K562 (cell line): ENCODE results near the gene CGREF1. TPM values are rescaled to one million over a fixed set of nuclear protein-coding genes. Genes with fewer than 3 reads are reported as not detected.

Experiments
- ATAC-seq: fragments of 200-7000 bp; cut with Tn5 transposase; 3 replicates; pipeline ENCODE4 v1.9.1; 2020; ENCODE audit warnings: moderate library complexity
- BruUV-seq: library from RNA; stranded (reverse); fragments of 400-500 nt; replicated peaks from 2 replicates; lab custom pipeline; 2021; lab: Mats Ljungman, UMichigan
- CTCF ChIA-PET: fragments of 300-600 bp; formaldehyde crosslinking; extraction: SDS; loops from one replicate; lab custom pipeline; 2021; ENCODE audit warnings: low intra/inter-chr PET ratio; lab: Yijun Ruan, JAX
- POLR2A ChIA-PET: fragments of 300-600, 350-650 bp; sonication (Branson Sonifier 250); formaldehyde crosslinking; extraction: SDS; loops from one replicate; lab custom pipeline; 2021; ENCODE audit warnings: antibody characterized with exemption, inconsistent platforms; lab: Yijun Ruan, JAX
- DNase-seq, 4 experiments: peaks; one replicate each; pipeline versions ENCODE4 v3.0.0 to v3.0.0-alpha.2; 2011 to 2018; ENCODE audit warnings: low spot score in 3 of 4, mixed read lengths in 3 of 4; ENCODE audit errors: extremely low read depth in 1 of 4
- FAIRE-seq: peaks from 2 replicates; lab custom pipeline; 2011; peaks lifted over from hg19 to GRCh38; lab: Jason Lieb, UNC
- H2AFZ ChIP-seq: 2 replicates; pipeline ENCODE4 v1.6.0; 2011; ENCODE audit warnings: low read depth, low read length, control low read depth, inconsistent platforms
- H3K27ac ChIP-seq: fragments of 200-600 bp; 3 replicates; pipeline ENCODE4 v1.8.0; 2011; ENCODE audit warnings: low read depth, mild to moderate bottlenecking, control low read depth, inconsistent platforms, low read length, moderate library complexity, mixed read lengths; ENCODE audit errors: extremely low read depth
- H3K27me3 ChIP-seq, 2 experiments: fragments of 300-600 bp in 1 of 2; 2 replicates in 1 of 2; 3 replicates in 1 of 2; pipeline versions ENCODE4 v1.6.0 to v1.8.0; 2011; ENCODE audit warnings: inconsistent platforms in 2 of 2, low read length in 2 of 2, mild to moderate bottlenecking in 1 of 2, mixed read lengths in 1 of 2, moderate library complexity in 1 of 2; ENCODE audit not compliant: control insufficient read depth in 2 of 2, insufficient read depth in 2 of 2
- H3K36me3 ChIP-seq: fragments of 300-600 bp; 3 replicates; pipeline ENCODE4 v1.8.0; 2011; ENCODE audit warnings: mild to moderate bottlenecking, low read length, inconsistent platforms; ENCODE audit not compliant: control insufficient read depth, insufficient read depth
- H3K4me1 ChIP-seq, 2 experiments: fragments of 200-600 bp in 1 of 2; replicated peaks in 1 of 2; 2 replicates in 1 of 2; 3 replicates in 1 of 2; pipeline versions ENCODE4 v1.5.1 to v1.8.0; 2011; ENCODE audit warnings: inconsistent platforms in 2 of 2, low read length in 2 of 2, mild to moderate bottlenecking in 1 of 2, mixed read lengths in 1 of 2, moderate library complexity in 1 of 2; ENCODE audit not compliant: control insufficient read depth in 2 of 2, insufficient read depth in 2 of 2
- H3K4me2 ChIP-seq: 2 replicates; pipeline ENCODE4 v1.6.1; 2011; ENCODE audit warnings: low read length, control low read depth, inconsistent platforms, mixed read lengths; ENCODE audit not compliant: insufficient read depth
- H3K4me3 ChIP-seq: fragments of 200-600 bp; sonication (generic), shearing (Covaris generic); 2 replicates; pipeline ENCODE4 v1.5.1; 2016; ENCODE audit warnings: control low read depth, inconsistent platforms
- H3K79me2 ChIP-seq: fragments of 200-600 bp; 3 replicates; pipeline ENCODE4 v1.8.0; 2011; ENCODE audit warnings: low read length, inconsistent platforms; ENCODE audit not compliant: control insufficient read depth, insufficient read depth
- H3K9ac ChIP-seq, 2 experiments: 2 replicates each; pipeline versions ENCODE4 v1.6.0 to v1.6.1; 2011; ENCODE audit warnings: low read depth in 2 of 2, low read length in 2 of 2, control low read depth in 1 of 2, inconsistent platforms in 1 of 2, mild to moderate bottlenecking in 1 of 2, mixed read lengths in 1 of 2; ENCODE audit not compliant: insufficient read depth in 1 of 2
- H3K9me1 ChIP-seq: one replicate; pipeline ENCODE4 v1.6.0; 2011; ENCODE audit warnings: inconsistent platforms, mild to moderate bottlenecking, low read length, moderate library complexity; ENCODE audit not compliant: control insufficient read depth, insufficient read depth
- H3K9me3 ChIP-seq: replicated peaks from 2 replicates; pipeline ENCODE4 v1.5.1; 2011; ENCODE audit warnings: low read depth, low read length, inconsistent platforms; ENCODE audit not compliant: control insufficient read depth, insufficient read depth
- H4K20me1 ChIP-seq: replicated peaks from 2 replicates; pipeline ENCODE4 v1.6.1; 2011; ENCODE audit warnings: low read length, inconsistent platforms, mixed read lengths; ENCODE audit not compliant: control insufficient read depth, insufficient read depth
- FOSL1 ChIP-seq: fragments of 200-800 bp; sonication (Bioruptor generic); conservative IDR thresholded peaks from 2 replicates; pipeline ENCODE4 v1.6.1; 2016; ENCODE audit warnings: missing genetic modification characterization, missing compliant biosample characterization
- FOXK1 ChIP-seq: sonication (generic); formaldehyde crosslinking; IDR thresholded peaks from 2 replicates; pipeline ENCODE4 v1.8.0; 2022; ENCODE audit warnings: missing genetic modification reagents, mild to moderate bottlenecking, borderline replicate concordance
- KDM5B ChIP-seq: fragments of 200-600 bp; sonication (generic); IDR thresholded peaks from 2 replicates; pipeline ENCODE4 v1.6.1; 2012; ENCODE audit warnings: low read depth, mild to moderate bottlenecking, moderate library complexity, low read length, control low read depth, inconsistent platforms; ENCODE audit not compliant: insufficient replicate concordance
- L3MBTL2 ChIP-seq: fragments of 450-650 bp; IDR thresholded peaks from 2 replicates; pipeline ENCODE4 v1.6.1; 2016; ENCODE audit warnings: mild to moderate bottlenecking, moderate library complexity
- MCM5 ChIP-seq: fragments of 450-650 bp; IDR thresholded peaks from 2 replicates; pipeline ENCODE4 v1.6.1; 2016; ENCODE audit warnings: low read depth
- MEIS2 ChIP-seq: fragments of 450-650 bp; IDR thresholded peaks from 2 replicates; pipeline ENCODE4 v1.6.1; 2014; ENCODE audit warnings: mild to moderate bottlenecking; ENCODE audit not compliant: partially characterized antibody
- POLR2AphosphoS5 ChIP-seq: IDR thresholded peaks from 2 replicates; pipeline ENCODE4 v1.6.1; 2011; ENCODE audit warnings: mild to moderate bottlenecking, low read depth, low read length, moderate library complexity; ENCODE audit not compliant: control insufficient read depth, insufficient read depth
- ZFP30 ChIP-seq: fragments of 250-450 bp; sonication (Bioruptor Pico); IDR thresholded peaks from 2 replicates; pipeline ENCODE4 v1.8.0; 2022; ENCODE audit warnings: moderate library complexity, mild to moderate bottlenecking, inconsistent platforms, borderline replicate concordance
- ZNF121 ChIP-seq: sonication (generic); formaldehyde crosslinking; conservative IDR thresholded peaks from 2 replicates; pipeline ENCODE4 v1.8.0; 2022; ENCODE audit warnings: missing genetic modification reagents
- WGBS: fragments of 100-300 bp; shearing (Covaris generic); methylation state at CpG from one replicate; pipeline ENCODE4 v1.1.6; 2016; ENCODE audit warnings: low coverage, mixed read lengths; ENCODE audit not compliant: insufficient coverage; ENCODE audit errors: missing lambda C conversion rate; 5-methylcytosine and 5-hydroxymethylcytosine counted together
- in situ Hi-C: fragments of 300-500 bp; cut with MboI; formaldehyde crosslinking; loops from 4 replicates; pipeline ENCODE4 v1.15.0; 2018; ENCODE audit warnings: inconsistent platforms, mixed read lengths
- intact Hi-C: fragments of 100-400 bp; cut with micrococcal nuclease; formaldehyde crosslinking; loops from 2 replicates; pipeline ENCODE4 v1.14.2; 2022
- polyA plus RNA-seq, 8 experiments: library from polyadenylated mRNA; depleted of rRNA in 4 of 8; stranded (reverse) in 5 of 8; unstranded in 3 of 8; fragments of >200 nt; fragmentation: Nextera tagmentation in 2 of 8; fragmentation: Illumina TruSeq in 1 of 8; extraction: Ambion mirVana in 2 of 8; extraction: Trizol in 1 of 8; gene quantifications; 2 replicates each; pipeline versions ENCODE4 v1.2.1 to v1.2.3, GENCODE V29; 2011 to 2014; ENCODE audit warnings: inconsistent platforms in 1 of 8, missing spikeins in 1 of 8
- total RNA-seq, 7 experiments: library from RNA; depleted of rRNA in 6 of 7; stranded (reverse); fragments of >200 nt in 6 of 7; fragmentation: Illumina TruSeq in 2 of 7; extraction: Trizol in 2 of 7; gene quantifications; 2 replicates each; pipeline versions ENCODE4 v1.2.1 to v1.2.3, GENCODE V29; 2011 to 2021; ENCODE audit warnings: low replicate concordance in 1 of 7
- TF ChIP-seq, protein P1 (sequence below): fragments of 450-650 bp; conservative IDR thresholded peaks from 2 replicates; pipeline ENCODE4 v1.6.1; 2016; ENCODE audit warnings: missing genetic modification characterization, low read depth, mild to moderate bottlenecking, control low read depth, missing compliant biosample characterization
- TF ChIP-seq, protein P2 (sequence below), 2 experiments: IDR thresholded peaks in 1 of 2; conservative IDR thresholded peaks in 1 of 2; 2 replicates each; pipeline ENCODE4 v1.6.1; 2016; ENCODE audit warnings: low read depth in 2 of 2, mild to moderate bottlenecking in 1 of 2, missing compliant biosample characterization in 1 of 2, missing genetic modification characterization in 1 of 2, moderate library complexity in 1 of 2
- TF ChIP-seq, protein P3 (sequence below): fragments of 450-650 bp; IDR thresholded peaks from 2 replicates; pipeline ENCODE4 v1.6.1; 2016

Gene CGREF1
- total and polyA plus RNA-seq, 9 of the 15 experiments (the other 6 are each of a cell fraction or from before 2014, with no cell fraction given), result 0.07 to 0.50 (median 0.37) TPM

DNA sequence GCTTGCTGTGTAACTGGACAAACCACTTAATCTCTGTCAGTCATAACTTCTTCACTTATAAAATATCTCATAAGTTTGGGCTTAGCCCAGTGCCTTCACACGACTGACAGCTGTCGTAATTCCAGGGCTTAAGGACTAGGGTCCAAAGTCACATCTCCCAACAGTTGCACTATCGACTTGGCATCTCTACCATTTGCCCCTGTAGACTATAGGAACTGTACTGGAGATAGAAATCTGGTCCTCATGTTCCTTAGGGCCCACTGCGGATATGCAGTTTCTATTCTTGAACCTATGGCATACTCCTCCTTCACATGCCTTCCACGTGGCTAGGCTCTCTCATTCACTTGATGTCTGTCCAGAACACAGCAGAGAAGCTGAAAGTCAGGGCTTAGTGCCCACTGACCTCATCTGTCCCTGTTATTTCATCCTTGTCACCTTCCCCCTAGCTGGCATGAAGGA lies 7.4 kb upstream of the CGREF1 start:
- Histone ChIP-seq H3K4me2 (no peak overlapping the region), H4K20me1 (no peaks in the 10 kb centered on the region; the same call in 1 of the 2 replicates), H3K9ac (no peak overlapping the region; a peak in 1 of 4 replicates), H3K27me3 (peaks cover 2 to 7% of the 10 kb centered on the region in 2 experiments; a peak in 3 of 5 replicates), H3K36me3 (peaks cover 20% of the 10 kb centered on the region; the same call in 2 of the 3 replicates), H2AFZ (no peak overlapping the region), H3K4me1 (peaks cover 10 to 16% of the 10 kb centered on the region in 2 experiments; a peak in 4 of 5 replicates), H3K9me3 (no peaks in the 10 kb centered on the region), H3K27ac (no peak overlapping the region), H3K79me2 (no peaks in the 10 kb centered on the region), H3K9me1 (peaks cover 2% of the 10 kb centered on the region), H3K4me3 (no peak overlapping the region)
- WGBS, result 21% methylated on average over 5 of the region's 5 CpGs
- BruUV-seq, result no TSS peak
- ATAC-seq (no peak), DNase-seq (no peak), FAIRE-seq (no peak)
- in situ Hi-C loops, result no loop called here
- CTCF ChIA-PET, result no interaction called here
- peak; percentile 26 for TF ChIP-seq KDM5B
- 0 out of 2 replicates have a peak, but pooled peaks have one; percentile 22 for TF ChIP-seq L3MBTL2
- TF ChIP-seq, protein P1, sequence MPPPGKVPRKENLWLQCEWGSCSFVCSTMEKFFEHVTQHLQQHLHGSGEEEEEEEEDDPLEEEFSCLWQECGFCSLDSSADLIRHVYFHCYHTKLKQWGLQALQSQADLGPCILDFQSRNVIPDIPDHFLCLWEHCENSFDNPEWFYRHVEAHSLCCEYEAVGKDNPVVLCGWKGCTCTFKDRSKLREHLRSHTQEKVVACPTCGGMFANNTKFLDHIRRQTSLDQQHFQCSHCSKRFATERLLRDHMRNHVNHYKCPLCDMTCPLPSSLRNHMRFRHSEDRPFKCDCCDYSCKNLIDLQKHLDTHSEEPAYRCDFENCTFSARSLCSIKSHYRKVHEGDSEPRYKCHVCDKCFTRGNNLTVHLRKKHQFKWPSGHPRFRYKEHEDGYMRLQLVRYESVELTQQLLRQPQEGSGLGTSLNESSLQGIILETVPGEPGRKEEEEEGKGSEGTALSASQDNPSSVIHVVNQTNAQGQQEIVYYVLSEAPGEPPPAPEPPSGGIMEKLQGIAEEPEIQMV (tag), result no peak
- no peak for TF ChIP-seq FOSL1 (tag)
- peak; percentile 29 for TF ChIP-seq MEIS2
- no peak for TF ChIP-seq POLR2AphosphoS5
- TF ChIP-seq ZFP30, result no peak
- no peak for TF ChIP-seq MCM5
- TF ChIP-seq, protein P2, sequence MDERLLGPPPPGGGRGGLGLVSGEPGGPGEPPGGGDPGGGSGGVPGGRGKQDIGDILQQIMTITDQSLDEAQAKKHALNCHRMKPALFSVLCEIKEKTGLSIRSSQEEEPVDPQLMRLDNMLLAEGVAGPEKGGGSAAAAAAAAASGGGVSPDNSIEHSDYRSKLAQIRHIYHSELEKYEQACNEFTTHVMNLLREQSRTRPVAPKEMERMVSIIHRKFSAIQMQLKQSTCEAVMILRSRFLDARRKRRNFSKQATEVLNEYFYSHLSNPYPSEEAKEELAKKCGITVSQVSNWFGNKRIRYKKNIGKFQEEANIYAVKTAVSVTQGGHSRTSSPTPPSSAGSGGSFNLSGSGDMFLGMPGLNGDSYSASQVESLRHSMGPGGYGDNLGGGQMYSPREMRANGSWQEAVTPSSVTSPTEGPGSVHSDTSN (CRISPR knock-in tag; IDR thresholded peaks at IDR 0.05; ENCODE audit: low read depth), result no peak
- TF ChIP-seq, protein P2 (tag; conservative IDR thresholded peaks at IDR 0.05; ENCODE audit: low read depth), result peak; percentile 24; the same call in 1 of the 2 replicates
- TF ChIP-seq FOXK1, result no peak
- TF ChIP-seq, protein P3, sequence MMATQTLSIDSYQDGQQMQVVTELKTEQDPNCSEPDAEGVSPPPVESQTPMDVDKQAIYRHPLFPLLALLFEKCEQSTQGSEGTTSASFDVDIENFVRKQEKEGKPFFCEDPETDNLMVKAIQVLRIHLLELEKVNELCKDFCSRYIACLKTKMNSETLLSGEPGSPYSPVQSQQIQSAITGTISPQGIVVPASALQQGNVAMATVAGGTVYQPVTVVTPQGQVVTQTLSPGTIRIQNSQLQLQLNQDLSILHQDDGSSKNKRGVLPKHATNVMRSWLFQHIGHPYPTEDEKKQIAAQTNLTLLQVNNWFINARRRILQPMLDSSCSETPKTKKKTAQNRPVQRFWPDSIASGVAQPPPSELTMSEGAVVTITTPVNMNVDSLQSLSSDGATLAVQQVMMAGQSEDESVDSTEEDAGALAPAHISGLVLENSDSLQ, result peak; percentile 60; the same call in 1 of the 2 replicates
- no peak for TF ChIP-seq ZNF121 (CRISPR knock-in tag)
- intact Hi-C loops, result no loop called here
- POLR2A ChIA-PET, result interaction anchor here (0.7 to 4.1 kb wide), 3 partner anchors 14 to 151 kb away, joined by 3 to 17 read pairs (median 4); no protein-coding TSS in a partner anchor
